H1 (cell line): ENCODE measurements around the gene GPS2. TPM values are rescaled to one million over a fixed set of nuclear protein-coding genes. Genes with fewer than 3 reads are reported as not detected.
A peak's percentile ranks its signal among the peaks of the same experiment; 100 is the strongest.

Experiments
- BRCA1 ChIP-seq: IDR thresholded peaks from 2 replicates; pipeline ENCODE4 v1.6.1; 2012; ENCODE audit warnings: low read depth, low read length, improper control_type of control experiment
- CHD1 ChIP-seq: IDR thresholded peaks from 2 replicates; pipeline ENCODE4 v1.6.1; 2012; ENCODE audit warnings: low read depth, low read length, improper control_type of control experiment
- CTBP2 ChIP-seq: IDR thresholded peaks from 2 replicates; pipeline ENCODE4 v1.7.0; 2011; ENCODE audit warnings: borderline replicate concordance, mild to moderate bottlenecking, moderate library complexity, mixed read lengths, low read length; ENCODE audit not compliant: insufficient read depth, insufficient read length
- EGR1 ChIP-seq: IDR thresholded peaks from 2 replicates; pipeline ENCODE4 v1.6.1; 2011; ENCODE audit warnings: low read depth, low read length, borderline replicate concordance
- EP300 ChIP-seq, 2 experiments: IDR thresholded peaks; 1 replicate in 1 of 2; 2 replicates in 1 of 2; pipeline ENCODE4 v1.6.1; 2011 to 2012; ENCODE audit warnings: low read depth in 2 of 2, low read length in 2 of 2, mild to moderate bottlenecking in 2 of 2, borderline replicate concordance in 1 of 2, inconsistent platforms in 1 of 2, moderate library complexity in 1 of 2
- FOSL1 ChIP-seq: IDR thresholded peaks from 2 replicates; pipeline ENCODE4 v1.6.1; 2011; ENCODE audit warnings: mild to moderate bottlenecking, low read depth, low read length, moderate library complexity; ENCODE audit not compliant: insufficient read depth
- GTF2F1 ChIP-seq: IDR thresholded peaks from 2 replicates; pipeline ENCODE4 v1.6.1; 2012; ENCODE audit warnings: low read depth, low read length, improper control_type of control experiment, borderline replicate concordance
- HDAC6 ChIP-seq: IDR thresholded peaks from one replicate; pipeline ENCODE4 v1.7.1; 2012; ENCODE audit warnings: low read depth, mild to moderate bottlenecking, inconsistent platforms, low read length, moderate library complexity
- KDM5A ChIP-seq: fragments of 200-600 bp; IDR thresholded peaks from 2 replicates; pipeline ENCODE4 v1.7.1; 2012; ENCODE audit warnings: mild to moderate bottlenecking, low read length, inconsistent platforms, mixed read lengths
- PHF8 ChIP-seq: fragments of 200-600 bp; sonication (generic); conservative IDR thresholded peaks from 2 replicates; pipeline ENCODE4 v1.7.1; 2012; ENCODE audit warnings: low read depth, mild to moderate bottlenecking, inconsistent platforms, low read length, moderate library complexity
- POLR2A ChIP-seq, 2 experiments: IDR thresholded peaks; 1 replicate in 1 of 2; 2 replicates in 1 of 2; pipeline ENCODE4 v1.6.1; 2011; ENCODE audit warnings: low read depth in 2 of 2, low read length in 2 of 2, mild to moderate bottlenecking in 2 of 2; ENCODE audit errors: control extremely low read depth in 1 of 2
- POU5F1 ChIP-seq: IDR thresholded peaks from 2 replicates; pipeline ENCODE4 v1.6.1; 2011; ENCODE audit warnings: low read depth, mild to moderate bottlenecking, low read length, moderate library complexity
- SIRT6 ChIP-seq: IDR thresholded peaks from one replicate; pipeline ENCODE4 v1.7.1; 2012; ENCODE audit warnings: low read length, inconsistent platforms
- SP1 ChIP-seq: IDR thresholded peaks from 2 replicates; pipeline ENCODE4 v1.6.1; 2011; ENCODE audit warnings: low read depth, low read length
- SP2 ChIP-seq: IDR thresholded peaks from 2 replicates; pipeline ENCODE4 v1.6.1; 2012; ENCODE audit warnings: mild to moderate bottlenecking, low read length, inconsistent platforms
- TBP ChIP-seq: IDR thresholded peaks from 2 replicates; pipeline ENCODE4 v1.6.1; 2011; ENCODE audit warnings: low read depth, low read length, improper control_type of control experiment
- ZNF274 ChIP-seq: IDR thresholded peaks from 2 replicates; pipeline ENCODE4 v1.7.0; 2012; ENCODE audit warnings: low read length, borderline replicate concordance; ENCODE audit errors: extremely low read depth
- polyA plus RNA-seq, 7 experiments: library from polyadenylated mRNA; depleted of rRNA in 3 of 7; stranded (reverse) in 5 of 7; unstranded in 2 of 7; fragments of >200 nt in 5 of 7; fragments of 200-250 nt in 2 of 7; gene quantifications; 1 replicate in 5 of 7; 2 replicates in 1 of 7; 4 replicates in 1 of 7; pipeline versions ENCODE4 v1.2.1 to v1.2.3, GENCODE V29; 2011 to 2013; ENCODE audit warnings: missing spikeins in 2 of 7, mixed read lengths in 2 of 7
- total RNA-seq: library from RNA; stranded (reverse); fragmentation: NEBNext Ultra II Directional; extraction: Animal tissue kit (Norgen Biotek cat#: 25700); gene quantifications from 2 replicates; pipeline ENCODE4 v1.2.1, GENCODE V29; 2021
- TF ChIP-seq, protein P1 (sequence below): IDR thresholded peaks from 2 replicates; pipeline ENCODE4 v1.6.1; 2012; ENCODE audit warnings: low read length, inconsistent platforms
- TF ChIP-seq, protein P2 (sequence below): IDR thresholded peaks from 2 replicates; pipeline ENCODE4 v1.6.1; 2011; ENCODE audit warnings: low read depth, mild to moderate bottlenecking, low read length; ENCODE audit not compliant: insufficient read depth
- TF ChIP-seq, protein P3 (sequence below): IDR thresholded peaks from 2 replicates; pipeline ENCODE4 v1.6.1; 2012; ENCODE audit warnings: inconsistent platforms
- TF ChIP-seq, protein P4 (sequence below): IDR thresholded peaks from 2 replicates; pipeline ENCODE4 v1.6.1; 2012; ENCODE audit warnings: inconsistent platforms

GPS2 gene
- total and polyA plus RNA-seq, 2 of the 8 experiments (the other 6 are each of a cell fraction or from before 2014, with no cell fraction given): 67.0 to 152 TPM

DNA sequence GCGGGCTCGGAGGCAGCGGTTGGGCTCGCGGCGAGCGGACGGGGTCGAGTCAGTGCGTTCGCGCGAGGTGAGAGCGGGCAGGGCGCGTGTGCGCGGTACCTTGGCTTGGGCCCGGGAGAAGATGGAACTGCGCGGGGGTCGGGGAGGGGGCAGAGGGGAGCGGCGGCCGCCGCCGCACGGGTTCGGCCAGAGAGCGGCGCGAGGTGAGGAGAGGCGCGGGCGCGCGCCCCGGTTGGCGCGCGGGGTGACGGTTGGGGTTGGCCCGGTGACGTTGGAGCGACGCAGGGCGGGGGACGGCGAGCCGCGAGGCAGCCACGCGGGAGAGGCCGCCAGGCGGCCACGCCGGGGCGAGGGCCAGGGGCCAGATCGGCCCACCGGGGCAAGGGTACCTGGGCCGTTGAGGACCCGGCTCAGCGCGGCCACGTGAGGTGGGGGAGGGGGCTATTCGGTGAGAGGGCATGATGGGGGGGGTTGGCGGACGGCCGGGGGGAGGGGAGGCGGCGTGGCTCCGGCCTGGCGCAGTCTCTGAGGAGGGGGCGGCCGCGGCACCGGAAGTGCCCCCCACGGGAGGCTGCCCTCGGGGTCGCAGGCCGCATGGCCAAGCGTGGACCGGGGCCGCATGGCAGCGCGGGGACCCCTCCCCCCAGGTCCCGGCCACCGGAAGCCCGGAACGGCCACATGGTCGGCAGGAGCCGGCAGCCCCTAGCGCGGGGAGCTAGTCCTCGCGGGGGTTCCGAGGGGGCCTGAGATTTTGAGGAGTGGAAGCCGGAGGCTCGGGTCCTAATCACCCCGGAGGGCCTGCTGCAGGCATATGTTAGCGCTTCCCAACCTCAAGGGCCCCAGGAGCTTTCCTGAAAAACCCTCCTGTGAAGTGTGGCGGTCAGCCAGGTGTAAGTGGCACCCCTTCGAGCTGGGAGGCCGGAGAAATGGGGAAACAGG is 7.2 kb downstream of the GPS2 start (continued):
- TF ChIP-seq, protein P1, sequence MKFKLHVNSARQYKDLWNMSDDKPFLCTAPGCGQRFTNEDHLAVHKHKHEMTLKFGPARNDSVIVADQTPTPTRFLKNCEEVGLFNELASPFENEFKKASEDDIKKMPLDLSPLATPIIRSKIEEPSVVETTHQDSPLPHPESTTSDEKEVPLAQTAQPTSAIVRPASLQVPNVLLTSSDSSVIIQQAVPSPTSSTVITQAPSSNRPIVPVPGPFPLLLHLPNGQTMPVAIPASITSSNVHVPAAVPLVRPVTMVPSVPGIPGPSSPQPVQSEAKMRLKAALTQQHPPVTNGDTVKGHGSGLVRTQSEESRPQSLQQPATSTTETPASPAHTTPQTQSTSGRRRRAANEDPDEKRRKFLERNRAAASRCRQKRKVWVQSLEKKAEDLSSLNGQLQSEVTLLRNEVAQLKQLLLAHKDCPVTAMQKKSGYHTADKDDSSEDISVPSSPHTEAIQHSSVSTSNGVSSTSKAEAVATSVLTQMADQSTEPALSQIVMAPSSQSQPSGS: no peak
- TF ChIP-seq EP300 (IDR thresholded peaks at IDR 0.05; ENCODE audit: borderline replicate concordance in 1 of 2, low read depth in 2 of 2, low read length in 2 of 2): no peak
- TF ChIP-seq, protein P2, sequence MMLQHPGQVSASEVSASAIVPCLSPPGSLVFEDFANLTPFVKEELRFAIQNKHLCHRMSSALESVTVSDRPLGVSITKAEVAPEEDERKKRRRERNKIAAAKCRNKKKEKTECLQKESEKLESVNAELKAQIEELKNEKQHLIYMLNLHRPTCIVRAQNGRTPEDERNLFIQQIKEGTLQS: no peak
- no peak for TF ChIP-seq FOSL1
- TF ChIP-seq PHF8: peak; percentile 49
- TF ChIP-seq, protein P3, sequence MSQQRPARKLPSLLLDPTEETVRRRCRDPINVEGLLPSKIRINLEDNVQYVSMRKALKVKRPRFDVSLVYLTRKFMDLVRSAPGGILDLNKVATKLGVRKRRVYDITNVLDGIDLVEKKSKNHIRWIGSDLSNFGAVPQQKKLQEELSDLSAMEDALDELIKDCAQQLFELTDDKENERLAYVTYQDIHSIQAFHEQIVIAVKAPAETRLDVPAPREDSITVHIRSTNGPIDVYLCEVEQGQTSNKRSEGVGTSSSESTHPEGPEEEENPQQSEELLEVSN: no peak
- peak; percentile 10 to 82 for TF ChIP-seq POLR2A (IDR thresholded peaks at IDR 0.05; ENCODE audit: control extremely low read depth in 1 of 2, low read depth in 2 of 2, low read length in 2 of 2)
- no peak for TF ChIP-seq BRCA1
- TF ChIP-seq CHD1: no peak
- no peak for TF ChIP-seq KDM5A
- TF ChIP-seq CTBP2: no peak
- no peak for TF ChIP-seq GTF2F1
- TF ChIP-seq, protein P4, sequence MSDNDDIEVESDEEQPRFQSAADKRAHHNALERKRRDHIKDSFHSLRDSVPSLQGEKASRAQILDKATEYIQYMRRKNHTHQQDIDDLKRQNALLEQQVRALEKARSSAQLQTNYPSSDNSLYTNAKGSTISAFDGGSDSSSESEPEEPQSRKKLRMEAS: peak; percentile 98
- no peak; the same call in 1 of the 2 replicates for TF ChIP-seq TBP
- no peak for TF ChIP-seq ZNF274
- TF ChIP-seq SP2: no peak
- TF ChIP-seq POU5F1: no peak
- no peak for TF ChIP-seq EGR1
- no peak for TF ChIP-seq SIRT6
- TF ChIP-seq SP1: no peak
- TF ChIP-seq HDAC6: no peak
